Stomach (tissue), 4 donors: Measurements from ENCODE around the gene TMEM119.

ENCODE experiments used
- EP300 ChIP-seq: sonication (generic); formaldehyde crosslinking; IDR thresholded peaks from one replicate; pipeline ENCODE4 v1.6.1; 2017; ENCODE audit warnings: antibody characterized with exemption
- POLR2A ChIP-seq, 4 donors: fragments of 450-650 bp; IDR thresholded peaks; one replicate each; pipeline ENCODE4 v1.6.1; 2016; ENCODE audit warnings: antibody characterized with exemption in 4 of 4, control low read depth in 2 of 4, mild to moderate bottlenecking in 1 of 4, moderate library complexity in 1 of 4
- POLR2AphosphoS5 ChIP-seq, 3 donors: sonication (generic); formaldehyde crosslinking; IDR thresholded peaks; one replicate each; pipeline ENCODE4 v1.6.1; 2016; ENCODE audit warnings: antibody characterized with exemption in 3 of 3
- TF ChIP-seq, protein P1 (sequence below), 7 experiments: fragments of 450-650 bp in 4 of 7; fragments of 200-600 bp in 3 of 7; sonication (generic) in 3 of 7; IDR thresholded peaks; one replicate each; pipeline ENCODE4 v1.5.1; 2016 to 2019; ENCODE audit warnings: antibody characterized with exemption in 7 of 7, control low read depth in 2 of 7, mild to moderate bottlenecking in 1 of 7

DNA sequence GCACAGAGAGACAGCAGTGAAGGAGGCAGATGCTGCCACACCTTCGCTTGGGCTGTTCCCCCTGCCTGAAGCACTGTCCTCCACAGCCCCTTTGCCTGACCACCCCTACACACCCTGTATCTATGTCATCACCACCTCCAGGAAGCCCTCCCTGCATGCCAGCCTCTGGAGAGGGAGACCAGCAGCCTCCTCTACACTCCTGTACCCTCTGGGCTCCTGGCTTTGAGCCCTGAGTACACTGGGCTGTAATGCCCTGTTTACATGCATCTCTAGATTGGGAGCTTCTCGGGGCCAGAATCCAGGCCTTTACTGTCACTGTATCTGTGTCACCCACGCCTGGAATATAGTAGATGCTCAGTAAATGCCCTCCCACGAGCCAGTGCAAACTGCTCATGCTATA, 5.9 kb upstream of the TMEM119 start:
- TF ChIP-seq POLR2A (IDR thresholded peaks at IDR 0.05) (no peak), POLR2AphosphoS5 (IDR thresholded peaks at IDR 0.05) (no peak), EP300 (no peak)
- TF ChIP-seq, protein P1, sequence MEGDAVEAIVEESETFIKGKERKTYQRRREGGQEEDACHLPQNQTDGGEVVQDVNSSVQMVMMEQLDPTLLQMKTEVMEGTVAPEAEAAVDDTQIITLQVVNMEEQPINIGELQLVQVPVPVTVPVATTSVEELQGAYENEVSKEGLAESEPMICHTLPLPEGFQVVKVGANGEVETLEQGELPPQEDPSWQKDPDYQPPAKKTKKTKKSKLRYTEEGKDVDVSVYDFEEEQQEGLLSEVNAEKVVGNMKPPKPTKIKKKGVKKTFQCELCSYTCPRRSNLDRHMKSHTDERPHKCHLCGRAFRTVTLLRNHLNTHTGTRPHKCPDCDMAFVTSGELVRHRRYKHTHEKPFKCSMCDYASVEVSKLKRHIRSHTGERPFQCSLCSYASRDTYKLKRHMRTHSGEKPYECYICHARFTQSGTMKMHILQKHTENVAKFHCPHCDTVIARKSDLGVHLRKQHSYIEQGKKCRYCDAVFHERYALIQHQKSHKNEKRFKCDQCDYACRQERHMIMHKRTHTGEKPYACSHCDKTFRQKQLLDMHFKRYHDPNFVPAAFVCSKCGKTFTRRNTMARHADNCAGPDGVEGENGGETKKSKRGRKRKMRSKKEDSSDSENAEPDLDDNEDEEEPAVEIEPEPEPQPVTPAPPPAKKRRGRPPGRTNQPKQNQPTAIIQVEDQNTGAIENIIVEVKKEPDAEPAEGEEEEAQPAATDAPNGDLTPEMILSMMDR (IDR thresholded peaks at IDR 0.05): no peak
